DND-41 (cell line): ENCODE data around the gene LDLRAD2.

Experiments
- ATAC-seq: fragments of 200-7000 bp; cut with Tn5 transposase; 3 replicates; pipeline ENCODE4 v1.9.1; 2021; ENCODE audit warnings: low read depth; ENCODE audit not compliant: insufficient read depth
- DNase-seq: peaks from one replicate; pipeline ENCODE4 v3.0.0-alpha.2; 2020
- H2AFZ ChIP-seq: 2 replicates; pipeline ENCODE4 v1.6.0; 2012; ENCODE audit warnings: low read depth, low read length
- H3K27ac ChIP-seq: 2 replicates; pipeline ENCODE4 v1.5.1; 2012; ENCODE audit warnings: low read length, inconsistent platforms
- H3K27me3 ChIP-seq: fragments of 200-600 bp; sonication (generic); 2 replicates; pipeline ENCODE4 v1.6.0; 2012; ENCODE audit warnings: low read length, mild to moderate bottlenecking, inconsistent platforms; ENCODE audit not compliant: insufficient read depth, poor library complexity
- H3K36me3 ChIP-seq: 2 replicates; pipeline ENCODE4 v1.5.1; 2012; ENCODE audit warnings: low read length, inconsistent platforms; ENCODE audit not compliant: insufficient read depth
- H3K4me1 ChIP-seq: 2 replicates; pipeline ENCODE4 v1.5.1; 2012; ENCODE audit warnings: mild to moderate bottlenecking, low read length; ENCODE audit not compliant: insufficient read depth
- H3K4me2 ChIP-seq: 2 replicates; pipeline ENCODE4 v1.6.0; 2012; ENCODE audit warnings: mild to moderate bottlenecking, moderate library complexity, low read length, inconsistent platforms; ENCODE audit not compliant: insufficient read depth
- H3K4me3 ChIP-seq, 2 experiments: fragments of 200-600 bp in 1 of 2; shearing (Covaris generic) in 1 of 2; 2 replicates each; pipeline ENCODE4 v1.5.1; 2012 to 2016; ENCODE audit warnings: inconsistent platforms in 2 of 2, low read length in 2 of 2, mild to moderate bottlenecking in 2 of 2, low read depth in 1 of 2, moderate library complexity in 1 of 2
- H3K79me2 ChIP-seq: 2 replicates; pipeline ENCODE4 v1.6.0; 2012; ENCODE audit warnings: low read length, inconsistent platforms; ENCODE audit not compliant: insufficient read depth
- H3K9ac ChIP-seq: 2 replicates; pipeline ENCODE4 v1.6.0; 2012; ENCODE audit warnings: low read depth, mild to moderate bottlenecking, inconsistent platforms, low read length, moderate library complexity
- H3K9me3 ChIP-seq: 2 replicates; pipeline ENCODE4 v1.5.1; 2012; ENCODE audit warnings: low read length, moderate library complexity, mild to moderate bottlenecking, inconsistent platforms; ENCODE audit not compliant: insufficient read depth, severe bottlenecking
- H4K20me1 ChIP-seq: 2 replicates; pipeline ENCODE4 v1.6.0; 2012; ENCODE audit warnings: low read length; ENCODE audit not compliant: insufficient read depth
- EZH2 ChIP-seq: IDR thresholded peaks from 3 replicates; pipeline ENCODE4 v1.6.1; 2012; ENCODE audit warnings: borderline replicate concordance, low read depth, mild to moderate bottlenecking, moderate library complexity, low read length, inconsistent platforms; ENCODE audit not compliant: severe bottlenecking
- TF ChIP-seq, protein P1 (sequence below): IDR thresholded peaks from 2 replicates; pipeline ENCODE4 v1.5.1; 2012; ENCODE audit warnings: borderline replicate concordance, low read length, moderate library complexity, mild to moderate bottlenecking; ENCODE audit not compliant: poor library complexity, severe bottlenecking; ENCODE audit errors: extremely low read depth

Gene LDLRAD2

DNA sequence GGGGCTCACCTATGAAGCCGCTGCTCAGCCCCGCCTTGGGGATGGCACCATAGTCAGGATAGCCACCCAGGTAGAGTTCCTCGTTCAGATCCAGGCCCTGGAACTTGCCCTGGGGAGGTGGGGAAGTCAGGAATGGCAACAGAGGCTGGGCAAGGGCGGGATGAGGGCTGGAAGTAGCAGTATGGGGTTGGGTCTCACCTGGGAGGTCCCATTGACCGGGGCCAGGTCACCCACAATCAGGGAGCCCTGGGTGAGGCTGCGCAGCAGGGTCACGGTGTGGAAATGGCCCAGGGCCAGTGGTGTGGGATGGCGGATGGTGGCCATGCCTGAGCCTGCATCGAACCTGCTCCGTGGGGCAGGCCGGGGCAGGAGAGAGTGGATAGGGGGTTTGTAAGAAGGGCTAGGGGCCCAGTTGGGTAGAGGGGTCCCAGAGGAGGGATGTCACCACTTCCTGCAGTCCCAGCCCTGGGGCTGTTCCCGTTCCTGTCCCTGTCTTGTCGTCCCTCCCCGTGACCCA is 19.4 kb downstream of the LDLRAD2 start:
- TF ChIP-seq, protein P1, sequence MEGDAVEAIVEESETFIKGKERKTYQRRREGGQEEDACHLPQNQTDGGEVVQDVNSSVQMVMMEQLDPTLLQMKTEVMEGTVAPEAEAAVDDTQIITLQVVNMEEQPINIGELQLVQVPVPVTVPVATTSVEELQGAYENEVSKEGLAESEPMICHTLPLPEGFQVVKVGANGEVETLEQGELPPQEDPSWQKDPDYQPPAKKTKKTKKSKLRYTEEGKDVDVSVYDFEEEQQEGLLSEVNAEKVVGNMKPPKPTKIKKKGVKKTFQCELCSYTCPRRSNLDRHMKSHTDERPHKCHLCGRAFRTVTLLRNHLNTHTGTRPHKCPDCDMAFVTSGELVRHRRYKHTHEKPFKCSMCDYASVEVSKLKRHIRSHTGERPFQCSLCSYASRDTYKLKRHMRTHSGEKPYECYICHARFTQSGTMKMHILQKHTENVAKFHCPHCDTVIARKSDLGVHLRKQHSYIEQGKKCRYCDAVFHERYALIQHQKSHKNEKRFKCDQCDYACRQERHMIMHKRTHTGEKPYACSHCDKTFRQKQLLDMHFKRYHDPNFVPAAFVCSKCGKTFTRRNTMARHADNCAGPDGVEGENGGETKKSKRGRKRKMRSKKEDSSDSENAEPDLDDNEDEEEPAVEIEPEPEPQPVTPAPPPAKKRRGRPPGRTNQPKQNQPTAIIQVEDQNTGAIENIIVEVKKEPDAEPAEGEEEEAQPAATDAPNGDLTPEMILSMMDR = no peak
- TF ChIP-seq EZH2 = no peak
- no peak overlapping the region for H3K4me2 ChIP-seq
- H3K4me1 ChIP-seq = no peaks in the 10 kb centered on the region
- H3K9me3 ChIP-seq = peaks cover 12% of the 10 kb centered on the region
- no peaks in the 10 kb centered on the region for H3K36me3 ChIP-seq
- H3K27me3 ChIP-seq = no peaks in the 10 kb centered on the region
- H3K79me2 ChIP-seq = no peaks in the 10 kb centered on the region
- H3K4me3 ChIP-seq = no peak overlapping the region
- ATAC-seq (no peak), DNase-seq (no peak)
- H2AFZ ChIP-seq = no peak overlapping the region
- no peak overlapping the region for H3K9ac ChIP-seq
- no peaks in the 10 kb centered on the region for H4K20me1 ChIP-seq
- H3K27ac ChIP-seq = no peak overlapping the region

DNA sequence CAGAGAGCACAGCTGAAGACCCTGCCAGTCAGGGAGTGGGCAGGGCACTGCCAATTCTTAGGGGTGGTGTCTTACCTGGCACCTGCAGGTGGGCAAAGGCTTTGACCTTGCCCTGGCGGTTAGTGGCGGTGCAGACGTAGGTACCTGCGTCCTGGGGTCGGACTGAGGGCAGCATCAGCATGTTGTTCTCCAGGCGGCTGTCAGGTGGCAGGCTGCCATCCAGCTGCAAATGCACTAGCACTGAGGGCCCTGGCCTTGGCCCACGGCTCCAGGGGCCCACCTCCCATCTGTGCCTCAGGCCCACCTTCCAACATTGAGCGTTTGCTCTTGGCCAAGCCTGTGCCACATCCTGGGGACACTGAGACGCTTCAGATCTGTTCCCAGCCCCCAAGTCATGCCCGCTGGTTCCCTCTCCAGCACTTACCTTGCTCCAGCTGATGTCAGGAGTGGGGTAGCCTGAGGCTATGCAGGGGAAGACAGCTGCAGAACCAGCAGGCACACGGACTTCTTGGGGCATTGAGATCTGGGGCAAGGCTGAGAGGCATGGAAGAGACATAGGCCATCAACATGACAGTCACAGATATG is 21.4 kb downstream of the LDLRAD2 start:
- TF ChIP-seq, protein P1 = no peak
- TF ChIP-seq EZH2 = no peak
- Histone ChIP-seq H3K27me3 (no peaks in the 10 kb centered on the region), H4K20me1 (no peaks in the 10 kb centered on the region), H3K36me3 (no peaks in the 10 kb centered on the region), H3K4me3 (no peak overlapping the region), H2AFZ (no peak overlapping the region), H3K79me2 (no peaks in the 10 kb centered on the region), H3K27ac (no peak overlapping the region), H3K9me3 (peaks cover 12% of the 10 kb centered on the region), H3K4me2 (no peak overlapping the region), H3K4me1 (no peaks in the 10 kb centered on the region), H3K9ac (no peak overlapping the region)
- ATAC-seq (no peak), DNase-seq (no peak)

DNA sequence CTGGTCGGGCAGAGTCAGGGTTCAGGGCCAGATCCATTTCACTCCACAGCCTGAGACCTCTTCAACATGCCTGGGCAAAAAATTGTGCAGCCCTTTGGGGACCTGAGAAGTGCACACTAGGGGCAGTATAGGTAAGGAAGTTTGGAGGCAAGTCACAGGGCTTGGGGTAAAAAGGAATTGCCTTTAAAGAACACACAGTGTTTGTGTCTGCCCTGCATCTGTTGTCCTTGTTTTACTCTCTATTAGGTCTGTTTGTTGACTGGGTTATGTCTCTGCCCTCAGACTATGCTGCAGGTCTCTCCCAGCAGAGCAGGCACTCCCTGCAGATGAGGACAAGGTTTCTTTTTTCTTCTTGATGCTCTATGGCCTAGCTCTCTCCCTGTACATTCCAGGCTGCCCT is 22.0 kb downstream of the LDLRAD2 start:
- Histone ChIP-seq H4K20me1 (no peaks in the 10 kb centered on the region), H3K4me2 (no peak overlapping the region), H3K79me2 (no peaks in the 10 kb centered on the region), H3K9me3 (peaks cover 12% of the 10 kb centered on the region), H3K4me1 (no peaks in the 10 kb centered on the region), H3K4me3 (no peak overlapping the region), H2AFZ (no peak overlapping the region), H3K27ac (no peak overlapping the region), H3K9ac (no peak overlapping the region), H3K36me3 (no peaks in the 10 kb centered on the region), H3K27me3 (no peaks in the 10 kb centered on the region)
- ATAC-seq = no peak
- no peak for TF ChIP-seq EZH2
- TF ChIP-seq, protein P1 = no peak
- no peak for DNase-seq

GRCh38 chr1:21834666-21835065 is 22.6 kb downstream of the LDLRAD2 start:
- no peak for ATAC-seq

More at GRCh38 chr1:21834666-21835065, 22.6 kb downstream of the LDLRAD2 start:
- Histone ChIP-seq H3K27ac (no peak overlapping the region), H3K4me1 (no peaks in the 10 kb centered on the region), H2AFZ (no peak overlapping the region; the same call in 1 of the 2 replicates), H3K9ac (no peak overlapping the region), H3K4me3 (no peak overlapping the region), H3K36me3 (no peaks in the 10 kb centered on the region), H3K79me2 (no peaks in the 10 kb centered on the region), H3K4me2 (no peak overlapping the region), H4K20me1 (no peaks in the 10 kb centered on the region), H3K27me3 (no peaks in the 10 kb centered on the region), H3K9me3 (peaks cover 12% of the 10 kb centered on the region)
- no peak for DNase-seq
- TF ChIP-seq EZH2 = no peak
- TF ChIP-seq, protein P1 = no peak
